ENCODE data around the gene MBNL2. TPM values are rescaled to one million over a fixed set of nuclear protein-coding genes. Genes with fewer than 3 reads are reported as not detected.

Gene MBNL2
- total and polyA plus RNA-seq, 4 donors = 13.3 to 108 (median 39.3) TPM

- Histone ChIP-seq H3K4me3 (no peak overlapping the region), H3K27me3 (ENCODE audit: control insufficient read depth in 3 of 3, insufficient read depth in 3 of 3, low read length in 2 of 3) (no peaks in the 10 kb centered on the region), H3K36me3 (ENCODE audit: control insufficient read depth in 4 of 4, insufficient read depth in 4 of 4, low read length in 4 of 4) (peaks cover 2 to 65% (median 41%) of the 10 kb centered on the region in 4 donors), H3K9ac (ENCODE audit: insufficient read depth in 1 of 2, low read length in 2 of 2) (no peak overlapping the region), H3K27ac (ENCODE audit: low read depth in 1 of 2, low read length in 1 of 2) (no peak overlapping the region), H3K9me3 (ENCODE audit: control insufficient read depth in 4 of 4, insufficient read depth in 3 of 4, low read length in 3 of 4) (no peaks in the 10 kb centered on the region), H3K4me1 (ENCODE audit: control insufficient read depth in 5 of 5, insufficient read depth in 5 of 5, low read length in 5 of 5) (peaks cover 0 to 7% (median 2%) of the 10 kb centered on the region in 5 donors)
- WGBS, 2 donors = 82 to 84% methylated on average over 4 of the region's 4 CpGs
- TF ChIP-seq, protein P1, sequence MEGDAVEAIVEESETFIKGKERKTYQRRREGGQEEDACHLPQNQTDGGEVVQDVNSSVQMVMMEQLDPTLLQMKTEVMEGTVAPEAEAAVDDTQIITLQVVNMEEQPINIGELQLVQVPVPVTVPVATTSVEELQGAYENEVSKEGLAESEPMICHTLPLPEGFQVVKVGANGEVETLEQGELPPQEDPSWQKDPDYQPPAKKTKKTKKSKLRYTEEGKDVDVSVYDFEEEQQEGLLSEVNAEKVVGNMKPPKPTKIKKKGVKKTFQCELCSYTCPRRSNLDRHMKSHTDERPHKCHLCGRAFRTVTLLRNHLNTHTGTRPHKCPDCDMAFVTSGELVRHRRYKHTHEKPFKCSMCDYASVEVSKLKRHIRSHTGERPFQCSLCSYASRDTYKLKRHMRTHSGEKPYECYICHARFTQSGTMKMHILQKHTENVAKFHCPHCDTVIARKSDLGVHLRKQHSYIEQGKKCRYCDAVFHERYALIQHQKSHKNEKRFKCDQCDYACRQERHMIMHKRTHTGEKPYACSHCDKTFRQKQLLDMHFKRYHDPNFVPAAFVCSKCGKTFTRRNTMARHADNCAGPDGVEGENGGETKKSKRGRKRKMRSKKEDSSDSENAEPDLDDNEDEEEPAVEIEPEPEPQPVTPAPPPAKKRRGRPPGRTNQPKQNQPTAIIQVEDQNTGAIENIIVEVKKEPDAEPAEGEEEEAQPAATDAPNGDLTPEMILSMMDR (IDR thresholded peaks at IDR 0.05; ENCODE audit: control extremely low read depth, extremely low read depth) = no peak
- DNase-seq (no peak), ATAC-seq (ENCODE audit: insufficient read depth, low FRiP score) (no peak)
Observed at GRCh38 chr13:97360610-97361009, 138.5 kb downstream of the MBNL2 start.

DNA sequence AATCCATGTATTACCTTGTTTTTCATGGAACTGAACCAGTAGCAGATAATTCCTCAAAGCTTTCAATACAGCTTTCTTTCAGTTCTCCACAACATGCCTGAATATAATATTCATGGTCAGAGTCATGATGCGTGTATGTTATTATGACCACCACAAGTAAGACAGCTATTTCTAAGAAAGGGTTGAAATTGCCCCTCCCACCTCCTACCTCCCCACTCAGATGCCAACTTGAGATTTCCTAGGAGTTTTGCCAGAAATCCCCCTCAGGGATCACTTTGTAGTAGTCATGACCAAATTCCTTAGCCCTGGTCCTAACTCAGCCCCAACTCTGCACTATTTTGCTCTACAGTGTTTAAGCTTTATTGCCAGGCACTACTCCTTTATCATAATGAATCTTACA is 141.9 kb downstream of the MBNL2 start:
- DNase-seq = no peak
- no peaks in the 10 kb centered on the region for H3K9me3 ChIP-seq (ENCODE audit: control insufficient read depth in 4 of 4, insufficient read depth in 3 of 4, low read length in 3 of 4)
- H3K27ac ChIP-seq (ENCODE audit: low read depth in 1 of 2, low read length in 1 of 2) = no peak overlapping the region
- no peak overlapping the region for H3K9ac ChIP-seq (ENCODE audit: insufficient read depth in 1 of 2, low read length in 2 of 2)
- H3K4me3 ChIP-seq = no peak overlapping the region
- TF ChIP-seq, protein P1 (IDR thresholded peaks at IDR 0.05; ENCODE audit: control extremely low read depth, extremely low read depth) = no peak
- H3K36me3 ChIP-seq (ENCODE audit: control insufficient read depth in 4 of 4, insufficient read depth in 4 of 4, low read length in 4 of 4) = peaks cover 0 to 66% (median 36%) of the 10 kb centered on the region in 4 donors
- ATAC-seq (ENCODE audit: insufficient read depth, low FRiP score) = no peak
- peaks cover 0 to 9% (median 2%) of the 10 kb centered on the region in 5 donors for H3K4me1 ChIP-seq (ENCODE audit: control insufficient read depth in 5 of 5, insufficient read depth in 5 of 5, low read length in 5 of 5)
- no peaks in the 10 kb centered on the region for H3K27me3 ChIP-seq (ENCODE audit: control insufficient read depth in 3 of 3, insufficient read depth in 3 of 3, low read length in 2 of 3)
- WGBS, 2 donors = 44 to 96% methylated on average over 1 of the region's 1 CpG

- TF ChIP-seq, protein P1 (IDR thresholded peaks at IDR 0.05; ENCODE audit: control extremely low read depth, extremely low read depth) = no peak
- H3K4me3 ChIP-seq = no peak overlapping the region
- H3K9me3 ChIP-seq (ENCODE audit: control insufficient read depth in 4 of 4, insufficient read depth in 3 of 4, low read length in 3 of 4) = no peaks in the 10 kb centered on the region
- DNase-seq (no peak), ATAC-seq (ENCODE audit: insufficient read depth, low FRiP score) (no peak)
- 94 to 95% methylated on average over 4 of the region's 4 CpGs for WGBS, 2 donors
- no peak overlapping the region for H3K27ac ChIP-seq (ENCODE audit: low read depth in 1 of 2, low read length in 1 of 2)
- H3K36me3 ChIP-seq (ENCODE audit: control insufficient read depth in 4 of 4, insufficient read depth in 4 of 4, low read length in 4 of 4) = peaks cover 0 to 66% (median 36%) of the 10 kb centered on the region in 4 donors
- no peak overlapping the region for H3K9ac ChIP-seq (ENCODE audit: insufficient read depth in 1 of 2, low read length in 2 of 2)
- peaks cover 0 to 6% (median 3%) of the 10 kb centered on the region in 5 donors for H3K4me1 ChIP-seq (ENCODE audit: control insufficient read depth in 5 of 5, insufficient read depth in 5 of 5, low read length in 5 of 5)
- H3K27me3 ChIP-seq (ENCODE audit: control insufficient read depth in 3 of 3, insufficient read depth in 3 of 3, low read length in 2 of 3) = no peaks in the 10 kb centered on the region
Observed at GRCh38 chr13:97364827-97365226, 142.7 kb downstream of the MBNL2 start.

DNA sequence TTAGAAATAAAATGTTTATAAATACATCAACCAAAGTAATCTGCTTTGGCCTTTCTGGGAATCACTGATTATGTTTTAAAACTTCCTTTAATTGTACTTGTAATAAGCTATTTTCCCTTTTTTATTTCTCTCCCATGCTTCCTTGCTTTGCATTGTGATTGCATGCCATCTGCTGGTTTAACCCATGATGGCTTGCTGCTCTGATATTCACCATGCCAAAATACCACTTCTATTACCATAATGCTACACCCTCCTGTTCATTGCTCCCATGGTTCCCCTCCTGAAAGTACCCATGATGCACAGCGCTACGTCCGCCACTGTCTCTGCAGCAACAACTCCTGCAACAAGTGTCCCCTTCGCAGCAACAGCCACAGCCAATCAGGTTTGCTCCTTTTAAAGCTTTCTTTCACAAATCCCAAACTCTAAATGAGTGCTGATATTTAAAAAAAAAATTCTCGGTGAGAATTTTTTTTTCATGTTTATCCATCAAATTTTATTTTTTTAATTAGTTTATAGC is 144.1 kb downstream of the MBNL2 start:
- DNase-seq = no peak
- H3K27ac ChIP-seq (ENCODE audit: low read depth in 1 of 2, low read length in 1 of 2) = no peak overlapping the region
- ATAC-seq (ENCODE audit: insufficient read depth, low FRiP score) = no peak

More for the DNA sequence above, 144.1 kb downstream of the MBNL2 start:
- H3K9ac ChIP-seq (ENCODE audit: insufficient read depth in 1 of 2, low read length in 2 of 2) = no peak overlapping the region
- H3K36me3 ChIP-seq (ENCODE audit: control insufficient read depth in 4 of 4, insufficient read depth in 4 of 4, low read length in 4 of 4) = peaks cover 0 to 60% (median 30%) of the 10 kb centered on the region in 4 donors
- H3K4me3 ChIP-seq = no peak overlapping the region
- no peaks in the 10 kb centered on the region for H3K27me3 ChIP-seq (ENCODE audit: control insufficient read depth in 3 of 3, insufficient read depth in 3 of 3, low read length in 2 of 3)
- 93 to 95% methylated on average over 5 of the region's 5 CpGs for WGBS, 2 donors
- no peaks in the 10 kb centered on the region for H3K9me3 ChIP-seq (ENCODE audit: control insufficient read depth in 4 of 4, insufficient read depth in 3 of 4, low read length in 3 of 4)
- H3K4me1 ChIP-seq (ENCODE audit: control insufficient read depth in 5 of 5, insufficient read depth in 5 of 5, low read length in 5 of 5) = peaks cover 0 to 6% (median 3%) of the 10 kb centered on the region in 5 donors
- TF ChIP-seq, protein P1 (IDR thresholded peaks at IDR 0.05; ENCODE audit: control extremely low read depth, extremely low read depth) = no peak
